ENCODE data around the gene KIF23.

KIF23 gene

GRCh38 chr15:69424001-69424400, 9.9 kb downstream of the KIF23 start:
- no peak for TF ChIP-seq CTCF (IDR thresholded peaks at IDR 0.05; ENCODE audit: borderline replicate concordance, control extremely low read depth, extremely low read depth, insufficient read depth, missing control alignments)
- no peak for DNase-seq (ENCODE audit: low spot score)
- in situ Hi-C loops (cut with MboI; ENCODE audit: low sequenced_read_pairs, unreplicated experiment): no loop called here

- in situ Hi-C loops (cut with MboI; ENCODE audit: low sequenced_read_pairs, unreplicated experiment): no loop called here
- no peak for DNase-seq (ENCODE audit: low spot score)
- no peak for TF ChIP-seq CTCF (IDR thresholded peaks at IDR 0.05; ENCODE audit: borderline replicate concordance, control extremely low read depth, extremely low read depth, insufficient read depth, missing control alignments)
These were observed 10.7 kb downstream of the KIF23 start for GRCh38 chr15:69424748-69425413.

GRCh38 chr15:69433831-69434230, 19.7 kb downstream of the KIF23 start:
- no peak for TF ChIP-seq CTCF (IDR thresholded peaks at IDR 0.05; ENCODE audit: borderline replicate concordance, control extremely low read depth, extremely low read depth, insufficient read depth, missing control alignments)
- DNase-seq (ENCODE audit: low spot score): no peak
- in situ Hi-C loops (cut with MboI; ENCODE audit: low sequenced_read_pairs, unreplicated experiment): no loop called here

- TF ChIP-seq CTCF (IDR thresholded peaks at IDR 0.05; ENCODE audit: borderline replicate concordance, control extremely low read depth, extremely low read depth, insufficient read depth, missing control alignments): no peak
These were observed 20.1 kb downstream of the KIF23 start for GRCh38 chr15:69434238-69434637.

GRCh38 chr15:69434679-69435078, 20.5 kb downstream of the KIF23 start:
- TF ChIP-seq CTCF (IDR thresholded peaks at IDR 0.05; ENCODE audit: borderline replicate concordance, control extremely low read depth, extremely low read depth, insufficient read depth, missing control alignments): no peak
- in situ Hi-C loops (cut with MboI; ENCODE audit: low sequenced_read_pairs, unreplicated experiment): no loop called here
- no peak for DNase-seq (ENCODE audit: low spot score)

More at GRCh38 chr15:69434238-69434637, 20.1 kb downstream of the KIF23 start:
- in situ Hi-C loops (cut with MboI; ENCODE audit: low sequenced_read_pairs, unreplicated experiment): no loop called here
- no peak for DNase-seq (ENCODE audit: low spot score)

GRCh38 chr15:69435985-69436384, 21.8 kb downstream of the KIF23 start:
- in situ Hi-C loops (cut with MboI; ENCODE audit: low sequenced_read_pairs, unreplicated experiment): no loop called here

More at GRCh38 chr15:69435985-69436384, 21.8 kb downstream of the KIF23 start:
- no peak for TF ChIP-seq CTCF (IDR thresholded peaks at IDR 0.05; ENCODE audit: borderline replicate concordance, control extremely low read depth, extremely low read depth, insufficient read depth, missing control alignments)
- DNase-seq (ENCODE audit: low spot score): no peak

All from GM13976 (cell line).